ENCODE results near the gene REEP2. TPM values are rescaled to one million over a fixed set of nuclear protein-coding genes. Genes with fewer than 3 reads are reported as not detected.

REEP2 gene
- total and polyA plus RNA-seq, 2 experiments from 2014 or later: 5.0 to 8.6 TPM

DNA sequence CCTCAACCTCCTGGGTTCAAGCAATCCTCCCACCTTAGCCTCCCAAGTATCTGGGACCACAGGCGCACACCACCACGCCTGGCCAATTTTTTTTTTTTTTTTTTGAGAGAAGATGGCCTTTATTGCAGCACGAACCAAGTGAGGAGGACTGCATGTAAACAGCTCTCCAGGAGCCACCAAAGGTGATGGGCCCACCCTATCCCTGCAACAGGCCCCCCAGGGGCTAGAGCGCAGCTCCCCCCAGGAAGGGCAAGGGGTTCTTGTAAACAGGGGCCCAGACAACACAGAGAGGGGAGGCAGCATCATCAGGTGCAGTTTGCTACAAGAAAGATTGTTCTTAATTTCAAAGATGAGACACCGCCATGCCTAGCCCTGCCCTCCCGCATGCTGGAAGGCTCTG lies 13.9 kb downstream of the REEP2 start:
- no peaks in the 10 kb centered on the region for H3K79me2 ChIP-seq (ENCODE audit: insufficient read depth)
- H3K9me3 ChIP-seq (ENCODE audit: low read depth): no peaks in the 10 kb centered on the region
- H3F3A ChIP-seq (ENCODE audit: insufficient read depth): no peaks in the 10 kb centered on the region
- TF ChIP-seq EZH2phosphoT487 (IDR thresholded peaks at IDR 0.05; ENCODE audit: insufficient read depth, low read depth): no peak
- no peak for TF ChIP-seq EZH2 (IDR thresholded peaks at IDR 0.05; ENCODE audit: insufficient read depth, poor library complexity, severe bottlenecking)
- no peaks in the 10 kb centered on the region for H3K36me3 ChIP-seq (ENCODE audit: low read depth)
- H4K20me1 ChIP-seq (ENCODE audit: insufficient read depth): no peaks in the 10 kb centered on the region
- no peaks in the 10 kb centered on the region for H3K27me3 ChIP-seq (replicated peaks; ENCODE audit: insufficient read depth)
- WGBS, 2 experiments (ENCODE audit: low coverage in 1 of 2, low lambda C conversion rate in 2 of 2, missing lambda C conversion rate in 2 of 2): 82 to 85% methylated on average over 6 of the region's 6 CpGs
- no peak overlapping the region for H2AFZ ChIP-seq
- DNase-seq: no peak
- H3K4me2 ChIP-seq (ENCODE audit: unreplicated experiment): no peak overlapping the region
- H3K4me3 ChIP-seq: no peak overlapping the region
- in situ Hi-C loops (cut with MboI): no loop called here
- H3K9ac ChIP-seq: no peak overlapping the region
- H3K27ac ChIP-seq: no peak overlapping the region
- H3K9me2 ChIP-seq (ENCODE audit: insufficient read depth): no peaks in the 10 kb centered on the region
- peaks cover 14% of the 10 kb centered on the region for H3K4me1 ChIP-seq (ENCODE audit: insufficient read depth)

DNA sequence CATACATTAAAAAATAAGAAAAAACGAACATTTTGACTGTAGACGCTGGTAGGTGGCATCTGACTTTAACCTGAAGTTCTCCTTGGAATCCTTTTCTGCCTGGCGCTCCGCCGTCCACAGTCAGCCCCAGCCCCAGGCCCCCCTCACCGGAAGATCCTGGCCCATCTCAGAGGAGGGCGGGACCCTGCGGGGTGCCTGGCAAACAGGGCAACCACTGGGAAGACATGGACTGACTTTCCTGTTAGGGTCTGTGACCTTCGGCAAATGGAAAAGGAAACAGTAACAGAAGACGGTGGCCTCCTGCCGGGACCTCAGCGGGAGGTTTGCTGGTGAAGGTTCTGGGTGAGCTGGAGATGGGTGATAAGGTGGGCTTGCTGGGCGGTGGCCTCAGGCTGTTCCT lies 14.7 kb downstream of the REEP2 start:
- Histone ChIP-seq H3F3A (ENCODE audit: insufficient read depth) (no peaks in the 10 kb centered on the region), H3K4me3 (no peak overlapping the region), H3K9me3 (ENCODE audit: low read depth) (no peaks in the 10 kb centered on the region), H3K4me2 (ENCODE audit: unreplicated experiment) (no peak overlapping the region), H3K4me1 (ENCODE audit: insufficient read depth) (peaks cover 14% of the 10 kb centered on the region), H3K9ac (no peak overlapping the region), H3K36me3 (ENCODE audit: low read depth) (no peaks in the 10 kb centered on the region), H4K20me1 (ENCODE audit: insufficient read depth) (no peaks in the 10 kb centered on the region), H2AFZ (no peak overlapping the region), H3K27me3 (replicated peaks; ENCODE audit: insufficient read depth) (no peaks in the 10 kb centered on the region), H3K27ac (no peak overlapping the region), H3K9me2 (ENCODE audit: insufficient read depth) (no peaks in the 10 kb centered on the region), H3K79me2 (ENCODE audit: insufficient read depth) (no peaks in the 10 kb centered on the region)
- 80 to 82% methylated on average over 13 of the region's 13 CpGs for WGBS, 2 experiments (ENCODE audit: low coverage in 1 of 2, low lambda C conversion rate in 2 of 2, missing lambda C conversion rate in 2 of 2)
- in situ Hi-C loops (cut with MboI): no loop called here
- TF ChIP-seq EZH2phosphoT487 (IDR thresholded peaks at IDR 0.05; ENCODE audit: insufficient read depth, low read depth): no peak
- TF ChIP-seq EZH2 (IDR thresholded peaks at IDR 0.05; ENCODE audit: insufficient read depth, poor library complexity, severe bottlenecking): no peak
- no peak for DNase-seq

DNA sequence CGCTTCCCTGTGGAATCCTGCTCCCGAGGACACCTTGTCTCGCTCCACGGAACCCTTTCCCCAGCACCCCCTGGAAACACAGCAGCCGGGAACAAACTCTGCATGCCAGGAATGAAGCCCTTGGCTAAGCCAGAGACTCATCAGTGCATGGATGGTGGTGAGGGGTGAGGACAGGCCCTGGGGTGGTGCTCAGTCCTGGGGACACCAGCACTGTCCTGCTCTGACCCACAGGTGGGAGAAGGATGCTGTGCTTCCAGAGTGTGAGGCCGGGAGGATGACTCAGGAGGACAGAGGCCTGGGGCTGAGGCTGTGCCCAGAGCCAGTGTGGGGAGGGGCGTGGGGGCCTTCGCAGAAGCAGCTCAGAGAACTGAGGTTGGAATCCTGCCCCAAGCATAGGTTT lies 15.3 kb downstream of the REEP2 start:
- H3K36me3 ChIP-seq (ENCODE audit: low read depth): no peaks in the 10 kb centered on the region
- H3K4me1 ChIP-seq (ENCODE audit: insufficient read depth): peaks cover 11% of the 10 kb centered on the region
- TF ChIP-seq EZH2phosphoT487 (IDR thresholded peaks at IDR 0.05; ENCODE audit: insufficient read depth, low read depth) (no peak), EZH2 (IDR thresholded peaks at IDR 0.05; ENCODE audit: insufficient read depth, poor library complexity, severe bottlenecking) (no peak)
- no peak overlapping the region for H3K9ac ChIP-seq
- H2AFZ ChIP-seq: no peak overlapping the region
- no peaks in the 10 kb centered on the region for H3K79me2 ChIP-seq (ENCODE audit: insufficient read depth)
- no peak overlapping the region for H3K4me2 ChIP-seq (ENCODE audit: unreplicated experiment)
- H3K27me3 ChIP-seq (replicated peaks; ENCODE audit: insufficient read depth): no peaks in the 10 kb centered on the region
- 82 to 84% methylated on average over 8 of the region's 8 CpGs for WGBS, 2 experiments (ENCODE audit: low coverage in 1 of 2, low lambda C conversion rate in 2 of 2, missing lambda C conversion rate in 2 of 2)
- H3K27ac ChIP-seq: no peak overlapping the region
- no peaks in the 10 kb centered on the region for H4K20me1 ChIP-seq (ENCODE audit: insufficient read depth)
- no peaks in the 10 kb centered on the region for H3F3A ChIP-seq (ENCODE audit: insufficient read depth)
- H3K9me3 ChIP-seq (ENCODE audit: low read depth): no peaks in the 10 kb centered on the region
- no peak overlapping the region for H3K4me3 ChIP-seq
- no peaks in the 10 kb centered on the region for H3K9me2 ChIP-seq (ENCODE audit: insufficient read depth)
- no peak for DNase-seq
- in situ Hi-C loops (cut with MboI): no loop called here

DNA sequence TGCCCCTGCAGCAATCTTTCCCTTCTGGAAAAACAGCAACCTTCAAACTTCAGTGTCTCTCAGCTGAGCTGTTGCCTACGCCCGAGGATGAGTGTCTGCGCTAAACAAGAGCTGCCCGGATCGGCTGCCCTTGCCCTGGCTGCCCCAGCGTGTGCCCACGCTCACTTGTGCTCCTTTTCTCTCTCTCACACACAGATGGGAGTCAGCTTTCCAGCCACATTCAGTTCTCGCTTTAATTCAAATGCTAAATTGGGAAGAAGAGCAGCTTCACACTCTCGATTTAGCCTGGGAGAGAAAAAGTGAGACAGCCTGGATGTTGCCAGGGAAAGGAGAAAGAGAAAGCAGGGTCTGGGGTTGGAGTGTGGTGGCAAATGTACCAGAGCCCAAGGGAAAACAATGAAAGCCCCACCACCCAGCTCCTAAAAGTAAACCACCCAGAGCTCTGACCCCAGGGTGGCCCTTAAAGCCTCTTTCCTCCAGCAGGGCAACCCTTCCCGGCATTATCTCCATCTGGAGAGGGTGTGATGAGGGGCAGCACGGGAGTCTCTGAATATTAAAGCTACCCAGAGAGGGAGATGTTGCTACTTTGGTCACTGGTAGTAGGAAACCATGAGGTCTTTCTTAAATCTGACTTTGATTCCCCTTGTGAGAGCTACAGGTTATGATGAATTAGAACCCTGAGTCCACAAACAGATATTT lies 16.5 kb downstream of the REEP2 start:
- no peak overlapping the region for H3K4me2 ChIP-seq (ENCODE audit: unreplicated experiment)
- no peaks in the 10 kb centered on the region for H3K4me1 ChIP-seq (ENCODE audit: insufficient read depth)
- no peak for TF ChIP-seq EZH2phosphoT487 (IDR thresholded peaks at IDR 0.05; ENCODE audit: insufficient read depth, low read depth)
- no peak overlapping the region for H3K27ac ChIP-seq
- no peaks in the 10 kb centered on the region for H3F3A ChIP-seq (ENCODE audit: insufficient read depth)
- in situ Hi-C loops (cut with MboI): no loop called here
- H3K4me3 ChIP-seq: no peak overlapping the region
- no peaks in the 10 kb centered on the region for H3K9me2 ChIP-seq (ENCODE audit: insufficient read depth)
- no peaks in the 10 kb centered on the region for H4K20me1 ChIP-seq (ENCODE audit: insufficient read depth)
- H2AFZ ChIP-seq: no peak overlapping the region
- H3K36me3 ChIP-seq (ENCODE audit: low read depth): no peaks in the 10 kb centered on the region
- no peaks in the 10 kb centered on the region for H3K9me3 ChIP-seq (ENCODE audit: low read depth)
- no peak overlapping the region for H3K9ac ChIP-seq
- H3K27me3 ChIP-seq (replicated peaks; ENCODE audit: insufficient read depth): no peaks in the 10 kb centered on the region
- no peak for DNase-seq
- WGBS, 2 experiments (ENCODE audit: low coverage in 1 of 2, low lambda C conversion rate in 2 of 2, missing lambda C conversion rate in 2 of 2): 74 to 81% methylated on average over 11 of the region's 11 CpGs
- H3K79me2 ChIP-seq (ENCODE audit: insufficient read depth): no peaks in the 10 kb centered on the region
